ENCODE measurements around the gene NKX2-3. TPM values are rescaled to one million over a fixed set of nuclear protein-coding genes. Genes with fewer than 3 reads are reported as not detected.
A peak's percentile ranks its signal among the peaks of the same experiment; 100 is the strongest.

Gene NKX2-3
- total and polyA plus RNA-seq, 4 experiments from 2014 or later: 0.09 TPM; not detected in 3

GRCh38 chr10:99544322-99544721 is 11.6 kb downstream of the NKX2-3 start:
- DNase-seq: no peak
- POLR2A ChIA-PET (ENCODE audit: partially characterized antibody): no interaction called here
- Mint-ChIP-seq H3K36me3 (no peaks in the 10 kb centered on the region), H3K27me3 (peaks cover 39 to 54% of the 10 kb centered on the region in 2 donors), H3K4me3 (no peak overlapping the region), H3K9me3 (no peaks in the 10 kb centered on the region), H3K27ac (no peak overlapping the region), H3K4me1 (peaks cover 0 to 11% (median 0%) of the 10 kb centered on the region in 4 donors)
- Histone ChIP-seq H3K36me3 (ENCODE audit: insufficient read depth, low read length) (no peaks in the 10 kb centered on the region), H3K27ac (ENCODE audit: low read depth, low read length) (no peak overlapping the region), H3K4me1 (ENCODE audit: insufficient read depth, low read length) (no peaks in the 10 kb centered on the region), H3K9me3 (ENCODE audit: control insufficient read depth in 1 of 2, low read length in 2 of 2) (no peaks in the 10 kb centered on the region), H3K27me3 (ENCODE audit: insufficient read depth, low read length) (peaks cover 9% of the 10 kb centered on the region), H3K4me3 (ENCODE audit: low read length in 2 of 2) (no peak overlapping the region)
- CTCF ChIA-PET (ENCODE audit: partially characterized antibody): interaction anchor here (1.0 kb wide), 1 partner anchor 67 kb away, joined by 3 read pairs; no protein-coding TSS in a partner anchor
- intact Hi-C loops (cut with micrococcal nuclease): no loop called here

DNA sequence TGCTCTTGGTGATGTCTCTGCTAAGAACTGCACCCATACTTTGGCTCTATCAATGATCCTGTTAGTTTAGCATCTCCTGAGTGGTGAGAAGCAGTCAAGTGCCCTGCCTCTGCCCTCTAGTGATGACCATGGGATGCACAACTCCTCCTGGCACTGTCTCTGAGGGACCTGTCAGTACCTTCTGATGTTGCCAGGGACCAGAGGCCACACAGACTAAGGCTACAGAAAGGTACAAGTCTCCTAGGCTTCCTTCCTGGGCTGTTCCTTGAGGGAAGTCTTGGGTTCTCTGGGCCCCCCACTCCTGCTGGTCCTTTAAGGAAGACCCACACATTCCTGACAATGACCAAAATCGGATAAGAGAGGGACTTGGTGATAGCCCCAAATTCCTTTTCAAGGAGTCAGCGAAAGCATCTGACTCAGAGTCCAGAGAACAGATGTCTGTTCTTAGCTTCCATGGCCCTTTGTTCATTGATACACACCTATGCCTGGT is 15.3 kb downstream of the NKX2-3 start:
- Mint-ChIP-seq H3K27ac (no peak overlapping the region), H3K36me3 (no peaks in the 10 kb centered on the region), H3K4me3 (no peak overlapping the region), H3K27me3 (peaks cover 27 to 44% of the 10 kb centered on the region in 2 donors), H3K9me3 (no peaks in the 10 kb centered on the region), H3K4me1 (no peaks in the 10 kb centered on the region)
- no peak for DNase-seq
- Histone ChIP-seq H3K4me3 (ENCODE audit: low read length in 2 of 2) (no peak overlapping the region), H3K9me3 (ENCODE audit: control insufficient read depth in 1 of 2, low read length in 2 of 2) (no peaks in the 10 kb centered on the region), H3K27ac (ENCODE audit: low read depth, low read length) (no peak overlapping the region), H3K4me1 (ENCODE audit: insufficient read depth, low read length) (no peaks in the 10 kb centered on the region), H3K27me3 (ENCODE audit: insufficient read depth, low read length) (peaks cover 10% of the 10 kb centered on the region), H3K36me3 (ENCODE audit: insufficient read depth, low read length) (no peaks in the 10 kb centered on the region)
- CTCF ChIA-PET (ENCODE audit: partially characterized antibody): interaction anchor here (2.0 kb wide), 1 partner anchor 156 kb away, joined by 6 read pairs; no protein-coding TSS in a partner anchor
- intact Hi-C loops (cut with micrococcal nuclease): no loop called here
- POLR2A ChIA-PET (ENCODE audit: partially characterized antibody): no interaction called here

DNA sequence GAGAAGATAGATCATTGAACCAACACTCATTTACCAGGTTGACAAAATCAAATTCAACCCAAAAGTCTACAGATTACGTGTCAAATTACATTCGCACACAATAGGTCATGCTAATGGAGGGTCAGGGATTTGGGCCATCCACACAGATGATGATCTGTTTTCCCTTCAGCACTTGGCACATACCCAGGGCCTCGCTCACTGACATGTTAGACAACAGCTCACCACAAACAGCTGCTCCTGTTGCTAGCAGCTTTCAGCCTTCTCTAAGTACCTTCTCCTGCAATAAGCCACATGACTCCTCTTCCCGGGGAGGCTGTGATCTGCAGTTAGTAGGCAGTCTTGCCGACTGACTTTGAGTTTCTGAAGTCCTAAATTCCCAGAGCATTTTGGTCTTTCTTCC is 18.4 kb downstream of the NKX2-3 start:
- POLR2A ChIA-PET (ENCODE audit: partially characterized antibody): no interaction called here

DNA sequence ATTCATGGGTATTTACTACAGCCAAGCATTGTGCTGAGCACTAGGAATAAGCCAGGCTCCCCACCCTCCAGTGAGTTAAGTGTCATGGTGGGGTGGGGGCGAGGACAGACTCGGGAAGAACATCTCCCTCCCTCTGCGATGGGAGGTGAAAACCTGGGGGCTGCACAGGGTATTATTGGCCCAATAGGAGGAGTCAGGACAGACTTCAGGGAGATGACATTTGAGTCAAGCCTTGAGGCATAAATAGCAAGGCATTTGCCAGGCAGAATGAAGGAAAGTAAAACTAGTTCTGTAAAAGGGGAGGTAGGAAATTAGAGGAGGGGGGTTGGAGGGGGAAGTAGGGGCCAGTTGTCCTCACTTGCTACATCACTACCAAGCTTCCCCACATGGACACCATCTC is 18.9 kb downstream of the NKX2-3 start:
- H3K27me3 ChIP-seq (ENCODE audit: insufficient read depth, low read length): peaks cover 13% of the 10 kb centered on the region
- no peaks in the 10 kb centered on the region for H3K9me3 Mint-ChIP-seq
- intact Hi-C loops (cut with micrococcal nuclease): no loop called here
- no peak overlapping the region for H3K4me3 Mint-ChIP-seq
- no peak overlapping the region for H3K27ac ChIP-seq (ENCODE audit: low read depth, low read length)
- H3K36me3 ChIP-seq (ENCODE audit: insufficient read depth, low read length): no peaks in the 10 kb centered on the region
- POLR2A ChIA-PET (ENCODE audit: partially characterized antibody): no interaction called here
- H3K4me1 ChIP-seq (ENCODE audit: insufficient read depth, low read length): peaks cover 9% of the 10 kb centered on the region
- no peak for DNase-seq
- H3K9me3 ChIP-seq (ENCODE audit: control insufficient read depth in 1 of 2, low read length in 2 of 2): no peaks in the 10 kb centered on the region
- H3K36me3 Mint-ChIP-seq: no peaks in the 10 kb centered on the region
- H3K27me3 Mint-ChIP-seq: peaks cover 16 to 34% of the 10 kb centered on the region in 2 donors
- H3K4me1 Mint-ChIP-seq: peaks cover 6 to 11% (median 8%) of the 10 kb centered on the region in 4 donors
- no peak overlapping the region for H3K27ac Mint-ChIP-seq
- H3K4me3 ChIP-seq (ENCODE audit: low read length in 2 of 2): no peak overlapping the region
- CTCF ChIA-PET (ENCODE audit: partially characterized antibody): no interaction called here

More for the DNA sequence above, 18.4 kb downstream of the NKX2-3 start:
- Histone ChIP-seq H3K36me3 (ENCODE audit: insufficient read depth, low read length) (no peaks in the 10 kb centered on the region), H3K9me3 (ENCODE audit: control insufficient read depth in 1 of 2, low read length in 2 of 2) (no peaks in the 10 kb centered on the region), H3K27me3 (ENCODE audit: insufficient read depth, low read length) (peaks cover 13% of the 10 kb centered on the region), H3K4me3 (ENCODE audit: low read length in 2 of 2) (no peak overlapping the region), H3K4me1 (ENCODE audit: insufficient read depth, low read length) (peaks cover 5% of the 10 kb centered on the region), H3K27ac (ENCODE audit: low read depth, low read length) (no peak overlapping the region)
- CTCF ChIA-PET (ENCODE audit: partially characterized antibody): no interaction called here
- intact Hi-C loops (cut with micrococcal nuclease): no loop called here
- Mint-ChIP-seq H3K27me3 (peaks cover 18 to 35% of the 10 kb centered on the region in 2 donors), H3K27ac (no peak overlapping the region), H3K4me1 (peaks cover 4 to 7% (median 6%) of the 10 kb centered on the region in 4 donors), H3K36me3 (no peaks in the 10 kb centered on the region), H3K4me3 (no peak overlapping the region), H3K9me3 (no peaks in the 10 kb centered on the region)
- DNase-seq: no peak

DNA sequence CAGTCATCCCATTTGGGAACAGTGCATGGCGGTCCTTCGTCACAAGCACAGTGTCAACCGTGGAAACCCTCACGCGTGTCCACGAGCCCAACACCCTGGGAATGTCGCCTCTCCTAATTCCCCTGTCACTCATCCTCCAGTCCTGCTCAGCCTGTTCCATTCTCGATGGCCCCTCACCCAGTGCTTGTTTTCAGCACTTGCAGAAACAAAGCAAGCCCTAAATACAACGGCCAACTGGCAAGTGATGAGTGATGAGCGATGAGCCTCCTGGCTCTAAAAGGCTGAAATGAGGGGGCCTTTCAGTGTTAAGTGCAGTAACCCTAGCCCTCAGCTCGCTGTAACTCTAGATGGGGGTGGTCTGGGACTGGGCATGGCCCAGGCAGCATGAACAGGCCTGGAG is 22.6 kb downstream of the NKX2-3 start:
- Mint-ChIP-seq H3K4me3 (no peak overlapping the region), H3K27ac (peak overlapping the region in 1 of 7 donors; percentile 27), H3K36me3 (no peaks in the 10 kb centered on the region), H3K27me3 (peaks cover 20 to 22% of the 10 kb centered on the region in 2 donors), H3K4me1 (peaks cover 6 to 11% (median 9%) of the 10 kb centered on the region in 4 donors), H3K9me3 (no peaks in the 10 kb centered on the region)
- H3K4me3 ChIP-seq (ENCODE audit: low read length in 2 of 2): no peak overlapping the region
- H3K4me1 ChIP-seq (ENCODE audit: insufficient read depth, low read length): peaks cover 9% of the 10 kb centered on the region
- no peaks in the 10 kb centered on the region for H3K36me3 ChIP-seq (ENCODE audit: insufficient read depth, low read length)
- H3K27ac ChIP-seq (ENCODE audit: low read depth, low read length): no peak overlapping the region
- no peak for DNase-seq
- H3K9me3 ChIP-seq (ENCODE audit: control insufficient read depth in 1 of 2, low read length in 2 of 2): no peaks in the 10 kb centered on the region
- intact Hi-C loops (cut with micrococcal nuclease): no loop called here
- POLR2A ChIA-PET (ENCODE audit: partially characterized antibody): no interaction called here
- peaks cover 9% of the 10 kb centered on the region for H3K27me3 ChIP-seq (ENCODE audit: insufficient read depth, low read length)
- CTCF ChIA-PET (ENCODE audit: partially characterized antibody): no interaction called here

- DNase-seq: no peak
- H3K4me1 Mint-ChIP-seq: peaks cover 6 to 11% (median 9%) of the 10 kb centered on the region in 4 donors
- ChIA-PET CTCF (ENCODE audit: partially characterized antibody) (interaction anchor here (0.7 to 1.7 kb wide), 2 partner anchors 60 to 120 kb away, joined by 3 read pairs; no protein-coding TSS in a partner anchor), POLR2A (ENCODE audit: partially characterized antibody) (no interaction called here)
- H3K4me1 ChIP-seq (ENCODE audit: insufficient read depth, low read length): peaks cover 9% of the 10 kb centered on the region
- H3K27ac Mint-ChIP-seq: peak overlapping the region in 2 of 7 donors; percentile 27 to 32
- H3K4me3 ChIP-seq (ENCODE audit: low read length in 2 of 2): no peak overlapping the region
- H3K9me3 Mint-ChIP-seq: no peaks in the 10 kb centered on the region
- intact Hi-C loops (cut with micrococcal nuclease): no loop called here
- peak overlapping the region in 1 of 8 donors; percentile 12 for H3K4me3 Mint-ChIP-seq
- peaks cover 6% of the 10 kb centered on the region for H3K27me3 ChIP-seq (ENCODE audit: insufficient read depth, low read length)
- no peaks in the 10 kb centered on the region for H3K9me3 ChIP-seq (ENCODE audit: control insufficient read depth in 1 of 2, low read length in 2 of 2)
- no peaks in the 10 kb centered on the region for H3K36me3 Mint-ChIP-seq
- no peak overlapping the region for H3K27ac ChIP-seq (ENCODE audit: low read depth, low read length)
- H3K36me3 ChIP-seq (ENCODE audit: insufficient read depth, low read length): no peaks in the 10 kb centered on the region
- peaks cover 18 to 22% of the 10 kb centered on the region in 2 donors for H3K27me3 Mint-ChIP-seq
These were observed 23.2 kb downstream of the NKX2-3 start for GRCh38 chr10:99555825-99556523.

- Mint-ChIP-seq H3K9me3 (no peaks in the 10 kb centered on the region), H3K4me3 (no peak overlapping the region), H3K27me3 (peaks cover 16 to 22% of the 10 kb centered on the region in 2 donors), H3K4me1 (peaks cover 6 to 11% (median 9%) of the 10 kb centered on the region in 4 donors), H3K36me3 (no peaks in the 10 kb centered on the region), H3K27ac (no peak overlapping the region)
- POLR2A ChIA-PET (ENCODE audit: partially characterized antibody): no interaction called here
- intact Hi-C loops (cut with micrococcal nuclease): no loop called here
- CTCF ChIA-PET (ENCODE audit: partially characterized antibody): interaction anchor here (0.9 to 1.7 kb wide), 3 partner anchors 38 to 59 kb away, joined by 3 to 4 read pairs (median 3); no protein-coding TSS in a partner anchor
- Histone ChIP-seq H3K27me3 (ENCODE audit: insufficient read depth, low read length) (peaks cover 4% of the 10 kb centered on the region), H3K4me3 (ENCODE audit: low read length in 2 of 2) (no peak overlapping the region), H3K9me3 (ENCODE audit: control insufficient read depth in 1 of 2, low read length in 2 of 2) (no peaks in the 10 kb centered on the region), H3K36me3 (ENCODE audit: insufficient read depth, low read length) (no peaks in the 10 kb centered on the region), H3K4me1 (ENCODE audit: insufficient read depth, low read length) (peaks cover 9% of the 10 kb centered on the region), H3K27ac (ENCODE audit: low read depth, low read length) (no peak overlapping the region)
- no peak for DNase-seq
These were observed 24.3 kb downstream of the NKX2-3 start for GRCh38 chr10:99557044-99557443.
